Activated T-cell treated with anti-CD3 and anti-CD28 coated beads, Interleukin-2, amount 50 U/mL, for 72 hours (primary cell): ENCODE results near the gene ZCWPW1. TPM values are rescaled to one million over a fixed set of nuclear protein-coding genes. Genes with fewer than 3 reads are reported as not detected.
"Not testable (repeated sequence)": the region's sequence is repeated elsewhere in the genome, so short reads cannot be mapped to it uniquely, and the experiment has no call there.

Source experiments
- ATAC-seq, 2 donors: fragments of 150-1000 bp; cut with Tn5 transposase; replicated peaks in 1 of 2; 2 replicates each; pipeline ENCODE4 v1.10.0; 2021; ENCODE audit warnings: moderate library complexity in 2 of 2, mild to moderate bottlenecking in 1 of 2
- DNase-seq, 2 donors: peaks; one replicate each; pipeline ENCODE4 v3.0.0; 2021 to 2022; ENCODE audit warnings: mixed read lengths in 1 of 2
- H3K27ac Mint-ChIP-seq: one replicate; pipeline ENCODE4 v1.8.0; 2022; ENCODE audit warnings: mild to moderate bottlenecking, moderate library complexity, mixed read lengths
- H3K27me3 Mint-ChIP-seq: one replicate; pipeline ENCODE4 v1.8.0; 2022; ENCODE audit warnings: low read depth, mixed read lengths
- H3K36me3 Mint-ChIP-seq, 2 donors: one replicate each; pipeline ENCODE4 v1.8.0; 2022; ENCODE audit warnings: mixed read lengths in 2 of 2, mild to moderate bottlenecking in 1 of 2; ENCODE audit not compliant: insufficient read depth in 2 of 2
- H3K4me1 Mint-ChIP-seq: one replicate; pipeline ENCODE4 v1.8.0; 2022; ENCODE audit warnings: low read depth, mixed read lengths
- H3K4me3 Mint-ChIP-seq, 2 donors: one replicate each; pipeline ENCODE4 v1.8.0; 2022; ENCODE audit warnings: mild to moderate bottlenecking in 2 of 2, mixed read lengths in 2 of 2, moderate library complexity in 2 of 2
- H3K9me3 Mint-ChIP-seq, 2 donors: one replicate each; pipeline ENCODE4 v1.8.0; 2022; ENCODE audit warnings: mixed read lengths in 2 of 2
- total RNA-seq, 2 donors: library from RNA; stranded (reverse); gene quantifications; one replicate each; pipeline ENCODE4 v1.2.3, GENCODE V29; 2022

The ZCWPW1 gene
- total RNA-seq, 2 donors from 2014 or later = 5.9 to 6.5 TPM

- Mint-ChIP-seq H3K27me3 (no peaks in the 10 kb centered on the region), H3K4me1 (peaks cover 8% of the 10 kb centered on the region), H3K36me3 (peaks cover under 1 to 4% of the 10 kb centered on the region in 2 donors), H3K9me3 (no peaks in the 10 kb centered on the region), H3K4me3 (no peak overlapping the region), H3K27ac (no peak overlapping the region)
- DNase-seq (no peak), ATAC-seq (no peak)
Measured at GRCh38 chr7:100466653-100467605, 38.4 kb upstream of the ZCWPW1 start.

GRCh38 chr7:100465702-100466311 is 37.3 kb upstream of the ZCWPW1 start:
- Mint-ChIP-seq H3K4me1 (peaks cover 8% of the 10 kb centered on the region), H3K36me3 (peaks cover 1 to 5% of the 10 kb centered on the region in 2 donors), H3K27ac (no peak overlapping the region), H3K9me3 (no peaks in the 10 kb centered on the region), H3K4me3 (no peak overlapping the region), H3K27me3 (no peaks in the 10 kb centered on the region)
- ATAC-seq (no peak), DNase-seq (no peak)

- Mint-ChIP-seq H3K4me1 (peaks cover 8% of the 10 kb centered on the region), H3K27ac (no peak overlapping the region), H3K9me3 (no peaks in the 10 kb centered on the region), H3K4me3 (no peak overlapping the region), H3K27me3 (no peaks in the 10 kb centered on the region), H3K36me3 (peaks cover 1 to 5% of the 10 kb centered on the region in 2 donors)
- no peak for DNase-seq
- no peak for ATAC-seq
Measured at GRCh38 chr7:100465299-100465698, 36.8 kb upstream of the ZCWPW1 start.

GRCh38 chr7:100464791-100465190 is 36.3 kb upstream of the ZCWPW1 start:
- Mint-ChIP-seq H3K4me1 (peaks cover 4% of the 10 kb centered on the region), H3K27me3 (no peaks in the 10 kb centered on the region), H3K4me3 (no peak overlapping the region), H3K9me3 (no peaks in the 10 kb centered on the region), H3K36me3 (peaks cover 1 to 5% of the 10 kb centered on the region in 2 donors), H3K27ac (no peak overlapping the region)
- no peak for DNase-seq
- no peak for ATAC-seq

GRCh38 chr7:100464210-100464660 is 35.7 kb upstream of the ZCWPW1 start, which contains the start of gene SPACDR:
TSS of gene SPACDR (minus strand) at chr7:100464260. CDS start at chr7:100464025, 235 bp downstream.
- Mint-ChIP-seq H3K4me3 (no peak within 1 kb of the TSS), H3K36me3 (peaks cover 3 to 6% of the 10 kb centered on the region in 2 donors), H3K9me3 (no peaks in the 10 kb centered on the region), H3K27ac (no peak within 1 kb of the TSS), H3K27me3 (no peaks in the 10 kb centered on the region), H3K4me1 (no peaks in the 10 kb centered on the region)
- ATAC-seq = no peak
- DNase-seq = no peak

- ATAC-seq (no peak), DNase-seq (no peak)
- no peaks in the 10 kb centered on the region for H3K27me3 Mint-ChIP-seq
- peaks cover 17% of the 10 kb centered on the region for H3K4me1 Mint-ChIP-seq
- H3K36me3 Mint-ChIP-seq = peaks cover 3% of the 10 kb centered on the region in 2 donors
- H3K4me3 Mint-ChIP-seq = no peak overlapping the region
- H3K9me3 Mint-ChIP-seq = no peaks in the 10 kb centered on the region
- no peak overlapping the region for H3K27ac Mint-ChIP-seq
Measured at GRCh38 chr7:100457033-100457432, 28.5 kb upstream of the ZCWPW1 start.

- H3K36me3 Mint-ChIP-seq = peaks cover 2 to 3% of the 10 kb centered on the region in 2 donors
- H3K4me3 Mint-ChIP-seq = no peak overlapping the region
- no peaks in the 10 kb centered on the region for H3K27me3 Mint-ChIP-seq
- H3K4me1 Mint-ChIP-seq = peaks cover 17% of the 10 kb centered on the region
- no peak overlapping the region for H3K27ac Mint-ChIP-seq
- no peaks in the 10 kb centered on the region for H3K9me3 Mint-ChIP-seq
- ATAC-seq (no peak), DNase-seq (no peak)
Measured at GRCh38 chr7:100456562-100456961, 28.1 kb upstream of the ZCWPW1 start.

GRCh38 chr7:100455206-100455605 is 26.7 kb upstream of the ZCWPW1 start:
- Mint-ChIP-seq H3K27me3 (no peaks in the 10 kb centered on the region), H3K4me1 (peaks cover 22% of the 10 kb centered on the region), H3K4me3 (no peak overlapping the region), H3K9me3 (no peaks in the 10 kb centered on the region), H3K36me3 (peaks cover 1 to 2% of the 10 kb centered on the region in 2 donors), H3K27ac (no peak overlapping the region)
- ATAC-seq (no peak), DNase-seq (no peak)

- ATAC-seq, H3K27me3 Mint-ChIP-seq, H3K27ac Mint-ChIP-seq, H3K4me3 Mint-ChIP-seq, H3K36me3 Mint-ChIP-seq, DNase-seq, H3K9me3 Mint-ChIP-seq: not testable (repeated sequence)
- H3K4me1 Mint-ChIP-seq = peaks cover 22% of the 10 kb centered on the region
Measured at GRCh38 chr7:100453854-100454253, 25.4 kb upstream of the ZCWPW1 start.

- Mint-ChIP-seq H3K4me1 (peaks cover 22% of the 10 kb centered on the region), H3K36me3 (no peaks in the 10 kb centered on the region), H3K9me3 (no peaks in the 10 kb centered on the region), H3K4me3 (no peak overlapping the region), H3K27ac (no peak overlapping the region), H3K27me3 (no peaks in the 10 kb centered on the region)
- DNase-seq (no peak), ATAC-seq (no peak)
Measured at GRCh38 chr7:100452513-100452912, 24.0 kb upstream of the ZCWPW1 start.

- no peak overlapping the region for H3K27ac Mint-ChIP-seq
- DNase-seq = no peak
- no peaks in the 10 kb centered on the region for H3K27me3 Mint-ChIP-seq
- no peaks in the 10 kb centered on the region for H3K9me3 Mint-ChIP-seq
- H3K4me1 Mint-ChIP-seq = peaks cover 15% of the 10 kb centered on the region
- no peak for ATAC-seq
- H3K4me3 Mint-ChIP-seq = no peak overlapping the region
- no peaks in the 10 kb centered on the region for H3K36me3 Mint-ChIP-seq
Measured at GRCh38 chr7:100449190-100449795, 20.8 kb upstream of the ZCWPW1 start.

GRCh38 chr7:100447363-100447762 is 18.9 kb upstream of the ZCWPW1 start:
- DNase-seq, ATAC-seq, H3K4me3 Mint-ChIP-seq, H3K27ac Mint-ChIP-seq, H3K27me3 Mint-ChIP-seq, H3K9me3 Mint-ChIP-seq, H3K36me3 Mint-ChIP-seq: not testable (repeated sequence)
- peaks cover 15% of the 10 kb centered on the region for H3K4me1 Mint-ChIP-seq

- Mint-ChIP-seq H3K9me3 (no peaks in the 10 kb centered on the region), H3K4me3 (no peak overlapping the region), H3K27ac (no peak overlapping the region), H3K4me1 (peaks cover 15% of the 10 kb centered on the region), H3K27me3 (no peaks in the 10 kb centered on the region), H3K36me3 (no peaks in the 10 kb centered on the region)
- ATAC-seq = no peak
- no peak for DNase-seq
Measured at GRCh38 chr7:100446040-100446439, 17.5 kb upstream of the ZCWPW1 start.
